Fibroblast of lung (primary cell): ENCODE results near the gene CASQ1.

Experiments
- CTCF ChIP-seq, 2 donors: IDR thresholded peaks in 1 of 2; conservative IDR thresholded peaks in 1 of 2; 1 replicate in 1 of 2; 2 replicates in 1 of 2; pipeline ENCODE4 v1.5.1; 2011 to 2012; ENCODE audit warnings: low read length in 2 of 2, control low read depth in 1 of 2, inconsistent platforms in 1 of 2, low read depth in 1 of 2, mild to moderate bottlenecking in 1 of 2
- EZH2 ChIP-seq: IDR thresholded peaks from 2 replicates; pipeline ENCODE4 v1.5.1; 2012; ENCODE audit warnings: low read length, control low read depth, mild to moderate bottlenecking; ENCODE audit errors: missing control alignments

- no peak for TF ChIP-seq CTCF (conservative IDR thresholded peaks at IDR 0.05 in 1 of 2, IDR thresholded peaks at IDR 0.05 in 1 of 2; ENCODE audit: low read depth in 1 of 2, low read length in 2 of 2)
- no peak for TF ChIP-seq EZH2
Observed at GRCh38 chr1:160158534-160158933, 31.8 kb upstream of the CASQ1 start.
